Measurements from ENCODE around the gene MIF4GD.

DNA sequence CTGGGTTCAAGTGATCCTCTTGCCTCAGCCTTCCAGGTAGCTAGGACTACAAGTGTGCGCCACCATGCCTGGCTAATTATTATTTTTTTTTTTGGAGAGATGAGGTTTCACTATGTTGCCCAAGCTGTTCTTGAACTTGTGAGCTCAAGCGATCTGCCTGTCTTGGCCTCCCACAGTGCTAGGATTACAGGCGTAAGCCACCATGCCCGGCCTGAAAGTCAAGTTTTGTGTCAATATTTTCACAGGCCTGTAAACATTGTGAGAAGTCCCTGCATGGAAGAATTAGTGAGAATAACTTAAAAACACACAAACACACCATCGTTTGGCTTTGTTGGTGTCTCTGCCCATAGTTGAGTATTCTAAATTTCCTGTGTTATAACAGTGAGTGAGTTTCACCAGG is 43.3 kb downstream of the MIF4GD start:
- TF ChIP-seq CTCF (conservative IDR thresholded peaks at IDR 0.05; ENCODE audit: low read depth, low read length) (no peak), EZH2 (IDR thresholded peaks at IDR 0.05; ENCODE audit: borderline replicate concordance, low read depth, low read length, poor library complexity, severe bottlenecking) (no peak)
